ENCODE results near the gene CHKA.

- TF ChIP-seq CREB1 (IDR thresholded peaks at IDR 0.05; ENCODE audit: low read depth) (no peak), TEAD4 (IDR thresholded peaks at IDR 0.05) (no peak), FOXM1 (IDR thresholded peaks at IDR 0.05; ENCODE audit: borderline replicate concordance, low read depth) (no peak), YY1 (IDR thresholded peaks at IDR 0.05; ENCODE audit: low read depth) (no peak), EGR1 (IDR thresholded peaks at IDR 0.05) (no peak), EP300 (IDR thresholded peaks at IDR 0.05; ENCODE audit: borderline replicate concordance) (no peak), TCF12 (IDR thresholded peaks at IDR 0.05; ENCODE audit: low read depth) (no peak), NFIC (IDR thresholded peaks at IDR 0.05) (no peak), CEBPB (IDR thresholded peaks at IDR 0.05) (no peak)
These were observed 38.5 kb upstream of the CHKA start for GRCh38 chr11:68159665-68160064.
